Lung (tissue), 12 donors: Measurements from ENCODE around the gene MYBPH. TPM values are rescaled to one million over a fixed set of nuclear protein-coding genes. Genes with fewer than 3 reads are reported as not detected.
A peak's percentile ranks its signal among the peaks of the same experiment; 100 is the strongest.

ENCODE experiments used
- ATAC-seq: fragments of 200-7000 bp; cut with Tn5 transposase; one replicate; pipeline ENCODE4 v1.9.1; 2020; ENCODE audit warnings: moderate number of reproducible peaks; ENCODE audit not compliant: insufficient read depth, low FRiP score
- DNase-seq, 3 donors: peaks; one replicate each; pipeline ENCODE4 v3.0.0-alpha.2; 2013 to 2017
- H3K27ac ChIP-seq, 2 donors: one replicate each; pipeline ENCODE4 v1.5.1; 2013; ENCODE audit warnings: mild to moderate bottlenecking in 2 of 2, moderate library complexity in 2 of 2, control low read depth in 1 of 2, inconsistent platforms in 1 of 2, low read depth in 1 of 2, low read length in 1 of 2
- H3K27me3 ChIP-seq, 3 donors: one replicate each; pipeline ENCODE4 v1.5.1; 2013; ENCODE audit warnings: low read length in 2 of 3; ENCODE audit not compliant: control insufficient read depth in 3 of 3, insufficient read depth in 3 of 3
- H3K36me3 ChIP-seq, 4 donors: one replicate each; pipeline ENCODE4 v1.5.1; 2013; ENCODE audit warnings: low read length in 4 of 4, mild to moderate bottlenecking in 1 of 4, moderate library complexity in 1 of 4; ENCODE audit not compliant: control insufficient read depth in 4 of 4, insufficient read depth in 4 of 4
- H3K4me1 ChIP-seq, 5 donors: one replicate each; pipeline ENCODE4 v1.5.1; 2013; ENCODE audit warnings: low read length in 5 of 5, mild to moderate bottlenecking in 2 of 5, moderate library complexity in 1 of 5; ENCODE audit not compliant: control insufficient read depth in 5 of 5, insufficient read depth in 5 of 5
- H3K4me3 ChIP-seq: one replicate; pipeline ENCODE4 v1.5.1; 2013; ENCODE audit warnings: mild to moderate bottlenecking, control low read depth, moderate library complexity
- H3K9ac ChIP-seq, 2 donors: one replicate each; pipeline ENCODE4 v1.5.1; 2013; ENCODE audit warnings: low read length in 2 of 2, control low read depth in 1 of 2; ENCODE audit not compliant: insufficient read depth in 1 of 2
- H3K9me3 ChIP-seq, 4 donors: one replicate each; pipeline ENCODE4 v1.5.1; 2013; ENCODE audit warnings: low read length in 3 of 4, mild to moderate bottlenecking in 1 of 4, moderate library complexity in 1 of 4; ENCODE audit not compliant: control insufficient read depth in 4 of 4, insufficient read depth in 3 of 4
- CTCF ChIP-seq: IDR thresholded peaks from 2 replicates; pipeline ENCODE4 v1.5.1; 2012; ENCODE audit warnings: mild to moderate bottlenecking; ENCODE audit errors: control extremely low read depth, extremely low read depth
- WGBS, 2 donors: extraction: QIAGEN DNeasy Blood & Tissue Kit; methylation state at CpG; one replicate each; pipeline ENCODE4 v1.1.7; 2013; 5-methylcytosine and 5-hydroxymethylcytosine counted together
- polyA plus RNA-seq, 2 donors: library from polyadenylated mRNA; stranded (reverse); fragments of 200-250 nt; gene quantifications; one replicate each; pipeline ENCODE4 v1.2.1, GENCODE V29; 2013
- total RNA-seq, 2 donors: library from RNA; depleted of rRNA in 1 of 2; stranded (reverse); fragments of >200 nt in 1 of 2; gene quantifications; one replicate each; pipeline ENCODE4 v1.2.1, GENCODE V29; 2014 to 2021
- donor health status: control.
- donor health status: control.
- donor health status: Bipolar disorder and iron deficiency.
- donor health status: healthy.
- donor health status: DM: yes; HTN: yes; CAD: no.

The MYBPH gene
- total and polyA plus RNA-seq, 4 donors, result 0.16 to 0.41 TPM; not detected in 2

- Histone ChIP-seq H3K27ac (no peak overlapping the region), H3K4me3 (no peak overlapping the region), H3K9ac (no peak overlapping the region), H3K36me3 (no peaks in the 10 kb centered on the region), H3K4me1 (no peaks in the 10 kb centered on the region), H3K27me3 (peaks cover 0 to 3% (median 0%) of the 10 kb centered on the region in 3 donors), H3K9me3 (peaks cover 0 to 1% (median 0%) of the 10 kb centered on the region in 4 donors)
- TF ChIP-seq CTCF, result no peak
- DNase-seq (no peak), ATAC-seq (no peak)
- 92 to 96% methylated on average over 5 of the region's 5 CpGs for WGBS, 2 donors
These were observed 7.8 kb downstream of the MYBPH start for GRCh38 chr1:203167913-203168200.

GRCh38 chr1:203167026-203167912 lies 8.4 kb downstream of the MYBPH start:
- ATAC-seq, result no peak
- 82 to 85% methylated on average over 23 of the region's 23 CpGs for WGBS, 2 donors
- Histone ChIP-seq H3K27me3 (peaks cover 0 to 3% (median 0%) of the 10 kb centered on the region in 3 donors), H3K36me3 (no peaks in the 10 kb centered on the region), H3K9ac (no peak overlapping the region), H3K4me1 (no peaks in the 10 kb centered on the region), H3K27ac (no peak overlapping the region), H3K4me3 (no peak overlapping the region), H3K9me3 (peaks cover 0 to 1% (median 0%) of the 10 kb centered on the region in 4 donors)
- no peak for TF ChIP-seq CTCF
- DNase-seq, result no peak

- WGBS, 2 donors, result 67 to 70% methylated on average over 14 of the region's 14 CpGs
- Histone ChIP-seq H3K4me1 (no peaks in the 10 kb centered on the region), H3K27ac (no peak overlapping the region), H3K9me3 (peaks cover 0 to 1% (median 0%) of the 10 kb centered on the region in 4 donors), H3K36me3 (no peaks in the 10 kb centered on the region), H3K27me3 (peaks cover 0 to 3% (median 0%) of the 10 kb centered on the region in 3 donors), H3K9ac (no peak overlapping the region), H3K4me3 (no peak overlapping the region)
- DNase-seq (no peak), ATAC-seq (peak; percentile 30)
- no peak for TF ChIP-seq CTCF
These were observed 9.3 kb downstream of the MYBPH start for GRCh38 chr1:203166192-203166940.
